GM23338 (cell line): ENCODE measurements around the gene CLN6. TPM values are rescaled to one million over a fixed set of nuclear protein-coding genes. Genes with fewer than 3 reads are reported as not detected.

Experiments
- ATAC-seq: fragments of 200-7000 bp; cut with Tn5 transposase; 3 replicates; pipeline ENCODE4 v1.9.1; 2020
- DNase-seq: peaks from one replicate; pipeline ENCODE4 v3.0.0-alpha.2; 2015; ENCODE audit warnings: low spot score
- H2AFZ ChIP-seq: fragments of 200-600 bp; sonication (generic); 2 replicates; pipeline ENCODE4 v1.8.0; 2016; ENCODE audit warnings: antibody characterized with exemption, mild to moderate bottlenecking, moderate library complexity
- H3F3A ChIP-seq: fragments of 200-600 bp; sonication (generic); replicated peaks from 2 replicates; pipeline ENCODE4 v1.8.0; 2017; ENCODE audit warnings: antibody characterized with exemption, mixed run types, low read depth
- H3K27ac ChIP-seq: fragments of 200-600 bp; sonication (generic); 2 replicates; pipeline ENCODE4 v1.6.1; 2016; ENCODE audit warnings: low read depth
- H3K27me3 ChIP-seq: fragments of 200-600 bp; sonication (generic); 2 replicates; pipeline ENCODE4 v1.8.0; 2016; ENCODE audit warnings: mild to moderate bottlenecking, mixed run types, moderate library complexity; ENCODE audit not compliant: insufficient read depth
- H3K36me3 ChIP-seq: fragments of 200-600 bp; sonication (generic); 2 replicates; pipeline ENCODE4 v1.8.0; 2016; ENCODE audit warnings: mild to moderate bottlenecking; ENCODE audit not compliant: insufficient read depth
- H3K4me1 ChIP-seq: fragments of 200-600 bp; sonication (generic); 2 replicates; pipeline ENCODE4 v1.8.0; 2016; ENCODE audit warnings: mild to moderate bottlenecking, moderate library complexity; ENCODE audit not compliant: insufficient read depth
- H3K4me2 ChIP-seq: fragments of 200-600 bp; sonication (generic); 2 replicates; pipeline ENCODE4 v1.7.1; 2017; ENCODE audit warnings: mixed run types
- H3K4me3 ChIP-seq: fragments of 200-600 bp; sonication (generic); 2 replicates; pipeline ENCODE4 v1.6.1; 2016; ENCODE audit warnings: mixed run types
- H3K79me2 ChIP-seq: fragments of 200-600 bp; sonication (generic); replicated peaks from 2 replicates; pipeline ENCODE4 v1.8.0; 2017; ENCODE audit warnings: mild to moderate bottlenecking; ENCODE audit not compliant: insufficient read depth
- H3K9me2 ChIP-seq: fragments of 200-600 bp; sonication (generic); 2 replicates; pipeline ENCODE4 v1.8.0; 2017; ENCODE audit not compliant: insufficient read depth
- H4K20me1 ChIP-seq: fragments of 200-600 bp; sonication (generic); replicated peaks from 2 replicates; pipeline ENCODE4 v1.8.0; 2017; ENCODE audit warnings: mild to moderate bottlenecking; ENCODE audit not compliant: insufficient read depth
- H3K27ac Mint-ChIP-seq: 2 replicates; pipeline ENCODE4 v1.8.0; 2020; ENCODE audit warnings: inconsistent platforms, mild to moderate bottlenecking, moderate library complexity, mixed read lengths
- H3K27me3 Mint-ChIP-seq: 3 replicates; pipeline ENCODE4 v1.8.0; 2022; ENCODE audit warnings: low read depth, mild to moderate bottlenecking, moderate library complexity, mixed read lengths, inconsistent platforms; ENCODE audit not compliant: insufficient read depth, poor library complexity
- H3K36me3 Mint-ChIP-seq: 3 replicates; pipeline ENCODE4 v1.8.0; 2021; ENCODE audit warnings: low read depth, mild to moderate bottlenecking, inconsistent platforms, moderate library complexity, mixed read lengths
- H3K4me1 Mint-ChIP-seq: 3 replicates; pipeline ENCODE4 v1.8.0; 2020; ENCODE audit warnings: mild to moderate bottlenecking, inconsistent platforms, mixed read lengths
- H3K4me3 Mint-ChIP-seq: 3 replicates; pipeline ENCODE4 v1.8.0; 2021; ENCODE audit warnings: moderate library complexity, mild to moderate bottlenecking, inconsistent platforms, mixed read lengths
- H3K9me3 Mint-ChIP-seq: 3 replicates; pipeline ENCODE4 v1.8.0; 2020; ENCODE audit warnings: moderate library complexity, mild to moderate bottlenecking, inconsistent platforms, mixed read lengths
- CREB1 ChIP-seq: fragments of 250-450 bp; sonication (Bioruptor Pico); IDR thresholded peaks from 2 replicates; pipeline ENCODE4 v1.5.0; 2020; ENCODE audit warnings: low read depth, mild to moderate bottlenecking, moderate library complexity
- CTCF ChIP-seq, 2 experiments: fragments of 200-600 bp in 1 of 2; sonication (generic) in 1 of 2; conservative IDR thresholded peaks; 2 replicates each; pipeline versions ENCODE4 v1.5.1 to v1.6.1; 2016 to 2017; ENCODE audit warnings: antibody characterized with exemption in 2 of 2, low read depth in 2 of 2, mild to moderate bottlenecking in 2 of 2, moderate library complexity in 1 of 2
- EZH2 ChIP-seq: fragments of 200-600 bp; sonication (generic); IDR thresholded peaks from one replicate; pipeline ENCODE4 v1.8.0; 2017; ENCODE audit warnings: antibody characterized with exemption, mild to moderate bottlenecking, low read depth; ENCODE audit not compliant: unreplicated experiment
- EZH2phosphoT487 ChIP-seq: fragments of 200-600 bp; sonication (generic); IDR thresholded peaks from one replicate; pipeline ENCODE4 v1.8.1; 2018; ENCODE audit warnings: antibody characterized with exemption; ENCODE audit not compliant: unreplicated experiment
- JUNB ChIP-seq: IDR thresholded peaks from one replicate; pipeline ENCODE4 v1.6.1; 2016; ENCODE audit warnings: antibody characterized with exemption; ENCODE audit not compliant: unreplicated experiment
- NANOG ChIP-seq: IDR thresholded peaks from 2 replicates; pipeline ENCODE4 v1.6.1; 2016; ENCODE audit warnings: antibody characterized with exemption, borderline replicate concordance
- POLR2AphosphoS5 ChIP-seq: IDR thresholded peaks from 2 replicates; pipeline ENCODE4 v1.6.1; 2016; ENCODE audit warnings: antibody characterized with exemption, low read depth
- STAT1 ChIP-seq: IDR thresholded peaks from one replicate; pipeline ENCODE4 v1.6.1; 2016; ENCODE audit warnings: antibody characterized with exemption; ENCODE audit not compliant: unreplicated experiment
- ZNF114 ChIP-seq: fragments of 250-450 bp; sonication (Bioruptor Pico); IDR thresholded peaks from 2 replicates; pipeline ENCODE4 v1.5.0; 2020; ENCODE audit warnings: mild to moderate bottlenecking, moderate library complexity
- ZNF331 ChIP-seq: fragments of 250-450 bp; sonication (Bioruptor Pico); IDR thresholded peaks from 2 replicates; pipeline ENCODE4 v1.5.0; 2020; ENCODE audit warnings: low read depth, mild to moderate bottlenecking, moderate library complexity
- polyA plus RNA-seq: library from polyadenylated mRNA; unstranded; fragments of >200 nt; fragmentation: Nextera tagmentation; extraction: Ambion mirVana; gene quantifications from 2 replicates; pipeline ENCODE4 v1.2.1, GENCODE V29; 2016
- total RNA-seq: library from RNA; depleted of rRNA; stranded (reverse); fragments of >200 nt; shearing (Covaris generic); gene quantifications from 2 replicates; pipeline ENCODE4 v1.2.3, GENCODE V29; 2014
- TF ChIP-seq, protein P1 (sequence below): IDR thresholded peaks from one replicate; pipeline ENCODE4 v1.6.1; 2018; ENCODE audit warnings: antibody characterized with exemption; ENCODE audit not compliant: unreplicated experiment
- TF ChIP-seq, protein P2 (sequence below): IDR thresholded peaks from 2 replicates; pipeline ENCODE4 v1.6.1; 2016; ENCODE audit warnings: antibody characterized with exemption

The CLN6 gene
- total and polyA plus RNA-seq, 2 experiments from 2014 or later = 20.7 to 69.5 TPM

GRCh38 chr15:68272721-68273271, 43.3 kb upstream of the CLN6 start (continued):
- TF ChIP-seq, protein P1, sequence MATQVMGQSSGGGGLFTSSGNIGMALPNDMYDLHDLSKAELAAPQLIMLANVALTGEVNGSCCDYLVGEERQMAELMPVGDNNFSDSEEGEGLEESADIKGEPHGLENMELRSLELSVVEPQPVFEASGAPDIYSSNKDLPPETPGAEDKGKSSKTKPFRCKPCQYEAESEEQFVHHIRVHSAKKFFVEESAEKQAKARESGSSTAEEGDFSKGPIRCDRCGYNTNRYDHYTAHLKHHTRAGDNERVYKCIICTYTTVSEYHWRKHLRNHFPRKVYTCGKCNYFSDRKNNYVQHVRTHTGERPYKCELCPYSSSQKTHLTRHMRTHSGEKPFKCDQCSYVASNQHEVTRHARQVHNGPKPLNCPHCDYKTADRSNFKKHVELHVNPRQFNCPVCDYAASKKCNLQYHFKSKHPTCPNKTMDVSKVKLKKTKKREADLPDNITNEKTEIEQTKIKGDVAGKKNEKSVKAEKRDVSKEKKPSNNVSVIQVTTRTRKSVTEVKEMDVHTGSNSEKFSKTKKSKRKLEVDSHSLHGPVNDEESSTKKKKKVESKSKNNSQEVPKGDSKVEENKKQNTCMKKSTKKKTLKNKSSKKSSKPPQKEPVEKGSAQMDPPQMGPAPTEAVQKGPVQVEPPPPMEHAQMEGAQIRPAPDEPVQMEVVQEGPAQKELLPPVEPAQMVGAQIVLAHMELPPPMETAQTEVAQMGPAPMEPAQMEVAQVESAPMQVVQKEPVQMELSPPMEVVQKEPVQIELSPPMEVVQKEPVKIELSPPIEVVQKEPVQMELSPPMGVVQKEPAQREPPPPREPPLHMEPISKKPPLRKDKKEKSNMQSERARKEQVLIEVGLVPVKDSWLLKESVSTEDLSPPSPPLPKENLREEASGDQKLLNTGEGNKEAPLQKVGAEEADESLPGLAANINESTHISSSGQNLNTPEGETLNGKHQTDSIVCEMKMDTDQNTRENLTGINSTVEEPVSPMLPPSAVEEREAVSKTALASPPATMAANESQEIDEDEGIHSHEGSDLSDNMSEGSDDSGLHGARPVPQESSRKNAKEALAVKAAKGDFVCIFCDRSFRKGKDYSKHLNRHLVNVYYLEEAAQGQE = no peak
- no peak for TF ChIP-seq JUNB

GRCh38 chr15:68271854-68272471, 42.4 kb upstream of the CLN6 start:
- no peak overlapping the region for H3K27ac ChIP-seq
- TF ChIP-seq, protein P2, sequence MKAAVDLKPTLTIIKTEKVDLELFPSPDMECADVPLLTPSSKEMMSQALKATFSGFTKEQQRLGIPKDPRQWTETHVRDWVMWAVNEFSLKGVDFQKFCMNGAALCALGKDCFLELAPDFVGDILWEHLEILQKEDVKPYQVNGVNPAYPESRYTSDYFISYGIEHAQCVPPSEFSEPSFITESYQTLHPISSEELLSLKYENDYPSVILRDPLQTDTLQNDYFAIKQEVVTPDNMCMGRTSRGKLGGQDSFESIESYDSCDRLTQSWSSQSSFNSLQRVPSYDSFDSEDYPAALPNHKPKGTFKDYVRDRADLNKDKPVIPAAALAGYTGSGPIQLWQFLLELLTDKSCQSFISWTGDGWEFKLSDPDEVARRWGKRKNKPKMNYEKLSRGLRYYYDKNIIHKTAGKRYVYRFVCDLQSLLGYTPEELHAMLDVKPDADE = no peak
- no peak for TF ChIP-seq STAT1
- no peak for TF ChIP-seq CREB1 (CRISPR knock-in tag)
- no peak for TF ChIP-seq EZH2phosphoT487
- no peak for TF ChIP-seq NANOG
- TF ChIP-seq POLR2AphosphoS5 = no peak
- TF ChIP-seq EZH2 = no peak
- no peak for TF ChIP-seq CTCF (conservative IDR thresholded peaks at IDR 0.05; ENCODE audit: low read depth in 2 of 2)
- no peak for TF ChIP-seq ZNF331
- no peak for TF ChIP-seq JUNB
- TF ChIP-seq, protein P1 = no peak
- no peak for TF ChIP-seq ZNF114

More at GRCh38 chr15:68271854-68272471, 42.4 kb upstream of the CLN6 start:
- H3K9me2 ChIP-seq = no peaks in the 10 kb centered on the region
- no peaks in the 10 kb centered on the region for H3K36me3 Mint-ChIP-seq
- no peaks in the 10 kb centered on the region for H3K9me3 Mint-ChIP-seq
- no peaks in the 10 kb centered on the region for H3K36me3 ChIP-seq
- peak overlapping the region; percentile 56; the same call in 1 of the 2 replicates for H2AFZ ChIP-seq
- H3K4me1 ChIP-seq = peaks cover 33% of the 10 kb centered on the region
- no peak overlapping the region for H3K4me3 ChIP-seq
- ATAC-seq (peak; percentile 84), DNase-seq (peak; percentile 30)
- peak overlapping the region; percentile 80 for H3K27ac Mint-ChIP-seq
- peaks cover 30% of the 10 kb centered on the region for H3K4me1 Mint-ChIP-seq
- H3K4me2 ChIP-seq = peak overlapping the region; percentile 46; the same call in 1 of the 2 replicates
- no peaks in the 10 kb centered on the region for H3K79me2 ChIP-seq
- peaks cover 10% of the 10 kb centered on the region; the same call in 1 of the 2 replicates for H3F3A ChIP-seq
- no peaks in the 10 kb centered on the region for H3K27me3 ChIP-seq
- H4K20me1 ChIP-seq = no peaks in the 10 kb centered on the region
- H3K27me3 Mint-ChIP-seq = peaks cover 4% of the 10 kb centered on the region
- peak overlapping the region; percentile 8; the same call in 1 of the 3 replicates for H3K4me3 Mint-ChIP-seq
